MM.1S (cell line): ENCODE measurements around the gene TM4SF20.

Source experiments
- EZH2phosphoT487 ChIP-seq: fragments of 300-600 bp; sonication (generic); IDR thresholded peaks from 2 replicates; pipeline ENCODE4 v1.6.1; 2018; ENCODE audit warnings: antibody characterized with exemption, low read length
- TF ChIP-seq, protein P1 (sequence below): fragments of 300-600 bp; sonication (generic); IDR thresholded peaks from 2 replicates; pipeline ENCODE4 v1.5.1; 2016; ENCODE audit warnings: antibody characterized with exemption, low read length, mixed read lengths

DNA sequence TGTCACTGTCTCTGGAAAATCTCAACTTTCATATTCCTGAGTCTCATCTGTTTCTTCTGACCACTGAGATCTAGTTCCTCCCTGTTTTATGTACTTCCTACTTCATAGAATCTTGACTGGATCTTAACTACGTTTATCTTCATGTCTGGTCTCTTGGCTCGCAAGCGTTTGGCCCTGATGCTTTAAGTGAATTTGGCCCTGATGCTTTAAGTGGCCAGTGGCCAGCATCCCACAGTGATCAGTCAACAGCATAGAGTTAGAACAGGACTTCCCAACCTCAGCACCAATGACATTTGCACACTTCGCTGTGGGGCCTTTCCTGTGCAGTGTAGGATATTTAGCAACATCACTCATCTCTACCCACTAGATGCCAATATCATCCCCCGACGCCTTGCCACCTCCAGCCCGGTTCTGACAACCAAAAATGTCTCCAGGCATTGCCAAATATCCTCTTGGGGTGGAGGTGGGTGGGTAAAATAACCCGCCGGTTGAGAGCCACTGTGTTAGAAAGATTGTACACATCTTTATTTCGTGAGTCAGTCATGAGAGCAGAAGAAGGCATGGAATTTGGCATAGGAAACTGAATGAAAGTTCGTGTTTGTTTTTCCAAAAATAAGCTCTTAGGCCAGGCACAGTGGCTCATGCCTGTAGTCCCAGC is 12.2 kb downstream of the TM4SF20 start:
- TF ChIP-seq EZH2phosphoT487: no peak
- TF ChIP-seq, protein P1, sequence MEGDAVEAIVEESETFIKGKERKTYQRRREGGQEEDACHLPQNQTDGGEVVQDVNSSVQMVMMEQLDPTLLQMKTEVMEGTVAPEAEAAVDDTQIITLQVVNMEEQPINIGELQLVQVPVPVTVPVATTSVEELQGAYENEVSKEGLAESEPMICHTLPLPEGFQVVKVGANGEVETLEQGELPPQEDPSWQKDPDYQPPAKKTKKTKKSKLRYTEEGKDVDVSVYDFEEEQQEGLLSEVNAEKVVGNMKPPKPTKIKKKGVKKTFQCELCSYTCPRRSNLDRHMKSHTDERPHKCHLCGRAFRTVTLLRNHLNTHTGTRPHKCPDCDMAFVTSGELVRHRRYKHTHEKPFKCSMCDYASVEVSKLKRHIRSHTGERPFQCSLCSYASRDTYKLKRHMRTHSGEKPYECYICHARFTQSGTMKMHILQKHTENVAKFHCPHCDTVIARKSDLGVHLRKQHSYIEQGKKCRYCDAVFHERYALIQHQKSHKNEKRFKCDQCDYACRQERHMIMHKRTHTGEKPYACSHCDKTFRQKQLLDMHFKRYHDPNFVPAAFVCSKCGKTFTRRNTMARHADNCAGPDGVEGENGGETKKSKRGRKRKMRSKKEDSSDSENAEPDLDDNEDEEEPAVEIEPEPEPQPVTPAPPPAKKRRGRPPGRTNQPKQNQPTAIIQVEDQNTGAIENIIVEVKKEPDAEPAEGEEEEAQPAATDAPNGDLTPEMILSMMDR: no peak
